A673 (cell line): ENCODE data around the gene ZNF460.

Source experiments
- EZH2 ChIP-seq: fragments of 200-600 bp; sonication (generic); IDR thresholded peaks from 2 replicates; pipeline ENCODE4 v1.6.1; 2017; ENCODE audit warnings: borderline replicate concordance, low read depth, mild to moderate bottlenecking, mixed read lengths, antibody characterized with exemption, low read length; ENCODE audit not compliant: poor library complexity, severe bottlenecking
- TF ChIP-seq, protein P1 (sequence below): fragments of 300-800, 200-600 bp; sonication (generic); conservative IDR thresholded peaks from 2 replicates; pipeline ENCODE4 v1.5.1; 2017; ENCODE audit warnings: low read depth, mild to moderate bottlenecking, antibody characterized with exemption, low read length, moderate library complexity, mixed read lengths

DNA sequence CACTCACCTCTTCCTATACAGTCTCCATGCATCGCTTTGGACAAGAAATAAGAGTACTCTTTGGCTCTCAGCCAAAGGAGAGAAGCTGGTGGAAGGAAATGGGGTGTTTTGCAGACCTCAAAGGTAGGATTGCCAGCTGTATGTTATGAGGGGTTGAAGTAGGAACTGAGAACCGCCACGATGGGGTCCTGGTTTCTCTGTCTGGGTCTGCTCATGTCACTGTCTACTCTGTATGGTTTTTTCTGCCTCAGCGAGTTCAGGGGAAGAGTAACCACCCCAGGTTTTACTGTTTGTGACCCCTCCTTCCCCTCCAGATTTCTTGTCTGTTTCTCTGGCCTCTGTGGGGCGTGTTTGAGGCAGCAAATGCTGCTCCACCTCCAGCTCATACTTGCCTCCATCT, 35.8 kb upstream of the ZNF460 start:
- TF ChIP-seq, protein P1, sequence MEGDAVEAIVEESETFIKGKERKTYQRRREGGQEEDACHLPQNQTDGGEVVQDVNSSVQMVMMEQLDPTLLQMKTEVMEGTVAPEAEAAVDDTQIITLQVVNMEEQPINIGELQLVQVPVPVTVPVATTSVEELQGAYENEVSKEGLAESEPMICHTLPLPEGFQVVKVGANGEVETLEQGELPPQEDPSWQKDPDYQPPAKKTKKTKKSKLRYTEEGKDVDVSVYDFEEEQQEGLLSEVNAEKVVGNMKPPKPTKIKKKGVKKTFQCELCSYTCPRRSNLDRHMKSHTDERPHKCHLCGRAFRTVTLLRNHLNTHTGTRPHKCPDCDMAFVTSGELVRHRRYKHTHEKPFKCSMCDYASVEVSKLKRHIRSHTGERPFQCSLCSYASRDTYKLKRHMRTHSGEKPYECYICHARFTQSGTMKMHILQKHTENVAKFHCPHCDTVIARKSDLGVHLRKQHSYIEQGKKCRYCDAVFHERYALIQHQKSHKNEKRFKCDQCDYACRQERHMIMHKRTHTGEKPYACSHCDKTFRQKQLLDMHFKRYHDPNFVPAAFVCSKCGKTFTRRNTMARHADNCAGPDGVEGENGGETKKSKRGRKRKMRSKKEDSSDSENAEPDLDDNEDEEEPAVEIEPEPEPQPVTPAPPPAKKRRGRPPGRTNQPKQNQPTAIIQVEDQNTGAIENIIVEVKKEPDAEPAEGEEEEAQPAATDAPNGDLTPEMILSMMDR, result no peak
- TF ChIP-seq EZH2, result no peak
